ENCODE results near the gene SNX30. TPM values are rescaled to one million over a fixed set of nuclear protein-coding genes. Genes with fewer than 3 reads are reported as not detected.

Gene SNX30
- total RNA-seq, 2 experiments from 2014 or later = 13.5 to 19.8 TPM

DNA sequence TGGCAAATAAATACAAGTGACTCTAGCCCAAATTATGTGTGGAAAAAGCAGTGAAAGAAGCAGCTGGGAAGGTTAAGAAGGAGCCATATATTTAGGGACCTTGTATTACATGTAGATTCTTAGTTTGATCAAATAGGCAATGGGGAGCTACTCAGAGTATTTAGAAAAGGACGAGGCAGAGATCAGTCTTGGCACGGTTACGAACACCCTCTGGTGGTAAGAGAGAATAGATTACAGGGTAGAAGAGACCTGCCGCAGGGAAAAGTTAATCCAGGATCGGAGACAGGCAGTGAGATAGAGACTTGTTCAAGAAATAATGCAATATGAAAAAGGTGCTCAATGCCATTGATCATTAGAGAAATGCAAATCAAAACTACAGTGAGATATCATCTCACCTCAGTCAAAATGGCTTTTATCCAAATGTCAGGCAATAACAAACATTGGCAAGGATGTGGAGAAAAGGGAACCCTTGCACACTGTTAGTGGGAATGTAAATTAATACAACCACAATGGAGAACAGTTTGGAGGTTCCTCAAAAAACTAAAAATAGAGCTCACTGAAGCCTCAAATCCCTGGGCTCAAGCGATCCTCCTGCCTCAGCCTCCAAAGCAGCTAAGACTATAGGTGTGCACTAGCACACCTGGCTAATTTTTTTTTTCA, 44.7 kb upstream of the SNX30 start:
- CTCF ChIA-PET (ENCODE audit: unreplicated experiment) = interaction anchor here (0.6 kb wide), 1 partner anchor 12 kb away, joined by 3 read pairs; the partner anchor contains the start of gene INIP
- no peaks in the 10 kb centered on the region for H3K9me3 ChIP-seq (ENCODE audit: low read length)
- POLR2A ChIA-PET = interaction anchor here (0.6 to 1.2 kb wide), 3 partner anchors 8 to 291 kb away, joined by 3 to 6 read pairs (median 3); partner anchors contain the start of gene INIP
- TF ChIP-seq EZH2phosphoT487 (IDR thresholded peaks at IDR 0.05; ENCODE audit: borderline replicate concordance, low read depth, low read length) = no peak
- TF ChIP-seq, protein P1, sequence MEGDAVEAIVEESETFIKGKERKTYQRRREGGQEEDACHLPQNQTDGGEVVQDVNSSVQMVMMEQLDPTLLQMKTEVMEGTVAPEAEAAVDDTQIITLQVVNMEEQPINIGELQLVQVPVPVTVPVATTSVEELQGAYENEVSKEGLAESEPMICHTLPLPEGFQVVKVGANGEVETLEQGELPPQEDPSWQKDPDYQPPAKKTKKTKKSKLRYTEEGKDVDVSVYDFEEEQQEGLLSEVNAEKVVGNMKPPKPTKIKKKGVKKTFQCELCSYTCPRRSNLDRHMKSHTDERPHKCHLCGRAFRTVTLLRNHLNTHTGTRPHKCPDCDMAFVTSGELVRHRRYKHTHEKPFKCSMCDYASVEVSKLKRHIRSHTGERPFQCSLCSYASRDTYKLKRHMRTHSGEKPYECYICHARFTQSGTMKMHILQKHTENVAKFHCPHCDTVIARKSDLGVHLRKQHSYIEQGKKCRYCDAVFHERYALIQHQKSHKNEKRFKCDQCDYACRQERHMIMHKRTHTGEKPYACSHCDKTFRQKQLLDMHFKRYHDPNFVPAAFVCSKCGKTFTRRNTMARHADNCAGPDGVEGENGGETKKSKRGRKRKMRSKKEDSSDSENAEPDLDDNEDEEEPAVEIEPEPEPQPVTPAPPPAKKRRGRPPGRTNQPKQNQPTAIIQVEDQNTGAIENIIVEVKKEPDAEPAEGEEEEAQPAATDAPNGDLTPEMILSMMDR (conservative IDR thresholded peaks at IDR 0.05; ENCODE audit: low read length) = 0 out of 2 replicates have a peak, but pooled peaks have one; percentile 22
- DNase-seq (ENCODE audit: low spot score) = no peak
- BruUV-seq (replicated peaks) = no TSS peak
- H3K4me3 ChIP-seq (ENCODE audit: low read depth, low read length, poor library complexity, severe bottlenecking) = no peak overlapping the region
- peaks cover 49% of the 10 kb centered on the region for H3K79me2 ChIP-seq (ENCODE audit: insufficient read depth, low read depth, low read length)
- H2AFZ ChIP-seq (ENCODE audit: low read length) = no peak overlapping the region
- H4K20me1 ChIP-seq (ENCODE audit: insufficient read depth, low read length) = 0 out of 2 replicates have a peak, but pooled peaks cover 3% of the 10 kb centered on the region
- H3K4me1 ChIP-seq (ENCODE audit: insufficient read depth, low read length, poor library complexity, severe bottlenecking) = no peaks in the 10 kb centered on the region
- H3K9me2 ChIP-seq (ENCODE audit: insufficient read depth, low read length) = no peaks in the 10 kb centered on the region
- H3K4me2 ChIP-seq (ENCODE audit: low read length) = no peak overlapping the region
- H3K36me3 ChIP-seq (ENCODE audit: insufficient read depth, low read length) = peaks cover 56% of the 10 kb centered on the region
- no peak overlapping the region for H3K27ac ChIP-seq (ENCODE audit: low read depth, low read length, poor library complexity, severe bottlenecking)
- intact Hi-C loops (cut with micrococcal nuclease; ENCODE audit: unreplicated experiment) = no loop called here

DNA sequence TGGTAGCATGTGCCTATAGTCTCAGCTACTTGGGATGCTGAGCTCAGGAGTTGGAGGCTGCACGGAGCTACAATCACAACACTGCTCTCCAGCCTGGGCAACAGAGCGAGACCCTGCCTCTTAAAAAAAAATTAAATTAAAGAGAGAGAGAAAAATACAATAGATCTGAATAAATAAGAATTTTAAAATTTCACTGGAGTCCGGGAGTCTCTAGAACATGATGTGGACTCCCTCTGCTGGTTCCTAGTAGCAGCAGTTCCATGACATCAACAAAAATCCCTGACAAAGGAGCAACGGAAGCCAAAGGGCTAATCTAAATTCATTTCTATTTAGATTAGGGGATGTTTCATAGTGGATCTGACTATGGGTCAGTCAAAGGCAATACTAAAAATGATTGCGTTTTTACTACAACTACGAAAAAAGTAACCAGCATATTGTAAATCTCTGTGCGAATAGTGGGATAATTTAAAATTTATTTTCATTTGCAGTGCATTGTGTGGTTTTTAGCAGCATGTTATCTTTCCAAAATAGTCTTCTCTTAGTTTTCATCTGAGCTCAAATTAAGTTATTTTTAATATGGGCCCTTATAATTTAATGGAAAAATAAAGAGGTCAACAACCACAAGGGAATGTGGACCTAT, 39.4 kb upstream of the SNX30 start:
- peaks cover 59% of the 10 kb centered on the region for H3K36me3 ChIP-seq (ENCODE audit: insufficient read depth, low read length)
- intact Hi-C loops (cut with micrococcal nuclease; ENCODE audit: unreplicated experiment) = loop anchor here (10.0 kb wide), 1 partner anchor 816 kb away; the partner anchor contains the start of gene UGCG
- H3K79me2 ChIP-seq (ENCODE audit: insufficient read depth, low read depth, low read length) = peaks cover 81% of the 10 kb centered on the region
- no peaks in the 10 kb centered on the region for H3K9me2 ChIP-seq (ENCODE audit: insufficient read depth, low read length)
- H3K4me1 ChIP-seq (ENCODE audit: insufficient read depth, low read length, poor library complexity, severe bottlenecking) = peaks cover under 1% of the 10 kb centered on the region
- no peak overlapping the region for H3K4me3 ChIP-seq (ENCODE audit: low read depth, low read length, poor library complexity, severe bottlenecking)
- ChIA-PET CTCF (ENCODE audit: unreplicated experiment) (no interaction called here), POLR2A (interaction anchor here (1.5 kb wide), 1 partner anchor 17 kb away, joined by 4 read pairs; no protein-coding TSS in a partner anchor)
- no peak overlapping the region for H2AFZ ChIP-seq (ENCODE audit: low read length)
- peaks cover 3% of the 10 kb centered on the region; the same call in 1 of the 2 replicates for H4K20me1 ChIP-seq (ENCODE audit: insufficient read depth, low read length)
- DNase-seq (ENCODE audit: low spot score) = peak; percentile 19
- no peak overlapping the region for H3K4me2 ChIP-seq (ENCODE audit: low read length)
- H3K27ac ChIP-seq (ENCODE audit: low read depth, low read length, poor library complexity, severe bottlenecking) = no peak overlapping the region
- peaks cover 4% of the 10 kb centered on the region; the same call in 1 of the 2 replicates for H3K9me3 ChIP-seq (ENCODE audit: low read length)
- no peak for TF ChIP-seq EZH2phosphoT487 (IDR thresholded peaks at IDR 0.05; ENCODE audit: borderline replicate concordance, low read depth, low read length)
- TF ChIP-seq, protein P1 (conservative IDR thresholded peaks at IDR 0.05; ENCODE audit: low read length) = peak; percentile 71
- BruUV-seq (replicated peaks) = no TSS peak
